Adrenal gland (tissue), 12 donors: ENCODE results near the gene FDPS. TPM values are rescaled to one million over a fixed set of nuclear protein-coding genes. Genes with fewer than 3 reads are reported as not detected.

Source experiments
- DNase-seq, 7 donors: peaks; one replicate each; pipeline ENCODE4 v3.0.0-alpha.2; 2019 to 2020
- H3K27ac ChIP-seq, 5 donors: fragments of 200-600 bp; sonication (generic) in 4 of 5; 1 replicate in 3 of 5; 2 replicates in 2 of 5; pipeline versions ENCODE4 v1.5.1 to v1.8.0; 2016 to 2020; ENCODE audit warnings: mild to moderate bottlenecking in 1 of 5
- H3K27me3 ChIP-seq: fragments of 200-600 bp; 2 replicates; pipeline ENCODE4 v1.8.0; 2021
- H3K36me3 ChIP-seq, 2 donors: fragments of 200-600 bp; replicated peaks in 1 of 2; 1 replicate in 1 of 2; 2 replicates in 1 of 2; pipeline versions ENCODE4 v1.5.1 to v1.8.0; 2018 to 2022
- H3K4me1 ChIP-seq, 2 donors: fragments of 200-600 bp; replicated peaks in 1 of 2; 1 replicate in 1 of 2; 2 replicates in 1 of 2; pipeline versions ENCODE4 v1.5.1 to v1.8.0; 2018 to 2021
- H3K4me3 ChIP-seq, 4 donors: fragments of 200-600 bp; sonication (generic) in 3 of 4; one replicate each; pipeline ENCODE4 v1.5.1; 2016 to 2018
- H3K9me3 ChIP-seq, 3 donors: fragments of 200-600 bp; sonication (generic) in 1 of 3; replicated peaks in 1 of 3; 1 replicate in 2 of 3; 2 replicates in 1 of 3; pipeline versions ENCODE4 v1.5.1 to v1.8.0; 2016 to 2021
- POLR2A ChIP-seq, 2 donors: fragments of 450-650 bp; IDR thresholded peaks; one replicate each; pipeline ENCODE4 v1.6.1; 2017; ENCODE audit warnings: antibody characterized with exemption in 2 of 2, mild to moderate bottlenecking in 2 of 2, moderate library complexity in 1 of 2
- WGBS, 4 donors: extraction: QIAGEN DNeasy Blood & Tissue Kit in 2 of 4; methylation state at CpG; one replicate each; pipeline versions ENCODE4 v1.1.5 to v1.1.7; 2013 to 2017; 5-methylcytosine and 5-hydroxymethylcytosine counted together
- intact Hi-C, 2 donors: fragments of 100-400 bp; cut with DNase I; formaldehyde crosslinking; loops; one replicate each; pipeline versions ENCODE4 v1.14.1 to v1.15.0; 2022 to 2023
- polyA plus RNA-seq, 3 donors: library from polyadenylated mRNA; stranded (reverse); fragments of 200-250 nt in 2 of 3; fragments of 350-450 nt in 1 of 3; fragmentation: Illumina TruSeq in 1 of 3; extraction: RNeasy Lipid Tissue Mini Kit (QIAGEN cat#74804) in 1 of 3; gene quantifications; one replicate each; pipeline ENCODE4 v1.2.3, GENCODE V29; 2013 to 2014
- total RNA-seq, 9 donors: library from RNA; depleted of rRNA in 4 of 9; stranded (reverse); fragments of >200 nt in 4 of 9; fragments of 120-200 nt in 1 of 9; fragmentation: NEBNext Ultra II Directional in 1 of 9; extraction: Animal tissue kit (Norgen Biotek cat#: 25700) in 1 of 9; gene quantifications; one replicate each; pipeline versions ENCODE4 v1.1.0 to v1.2.4, GENCODE V29; 2013 to 2023
- TF ChIP-seq, protein P1 (sequence below), 6 experiments: fragments of 450-650 bp in 4 of 6; fragments of 200-600 bp in 2 of 6; sonication (generic) in 1 of 6; IDR thresholded peaks; 1 replicate in 5 of 6; 2 replicates in 1 of 6; pipeline versions ENCODE4 v1.5.1 to v1.8.0; 2016 to 2021; ENCODE audit warnings: antibody characterized with exemption in 6 of 6, mild to moderate bottlenecking in 2 of 6, moderate library complexity in 1 of 6
- donor health status: healthy with polysubstance abuse.
- donor health status: Bipolar disorder and iron deficiency.
- donor health status: DM: yes; HTN: yes; CAD: no.
- donor health status: DM: no; HTN: no; CAD: no.
- donor health status: DM: no; HTN: no; CAD: no.
- donor health status: DM: yes; HTN: yes; CAD: no.

FDPS gene
- total and polyA plus RNA-seq, 12 donors: 107 to 2,334 (median 206) TPM

DNA sequence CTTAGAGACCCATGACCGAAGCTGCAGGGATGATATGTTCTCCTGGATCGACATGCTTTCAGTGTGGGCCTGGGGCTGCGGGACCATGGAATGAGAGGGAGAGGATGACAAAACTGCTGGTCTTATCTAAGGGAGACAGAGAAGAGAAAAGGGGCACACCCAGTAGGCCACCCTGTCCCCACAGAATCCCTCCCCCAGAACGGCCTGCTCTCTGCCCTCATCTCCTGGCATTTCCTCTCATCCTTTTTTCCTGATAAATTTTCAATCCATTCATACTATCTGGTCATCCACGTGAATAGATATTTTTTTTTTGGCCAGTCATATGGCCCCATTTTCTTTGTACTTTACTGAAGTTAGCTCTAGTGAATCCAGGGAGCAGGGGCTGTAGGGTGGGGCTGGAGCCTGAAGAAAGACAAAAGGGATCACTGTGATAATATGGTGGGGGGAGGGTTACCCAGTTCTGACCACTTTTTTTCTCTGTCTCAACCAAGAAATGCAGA is 7.3 kb upstream of the FDPS start, which contains the start of gene PKLR:
PKLR (minus strand) TSS at position 97 of the 500 bp plus-strand sequence; CDS start at position 54, 43 bp downstream.
- Histone ChIP-seq H3K36me3 (no peaks in the 10 kb centered on the region), H3K4me3 (no peak within 1 kb of the TSS), H3K27me3 (no peaks in the 10 kb centered on the region), H3K27ac (no peak within 1 kb of the TSS), H3K4me1 (no peaks in the 10 kb centered on the region), H3K9me3 (no peaks in the 10 kb centered on the region)
- no peak for TF ChIP-seq POLR2A (IDR thresholded peaks at IDR 0.05)
- TF ChIP-seq, protein P1, sequence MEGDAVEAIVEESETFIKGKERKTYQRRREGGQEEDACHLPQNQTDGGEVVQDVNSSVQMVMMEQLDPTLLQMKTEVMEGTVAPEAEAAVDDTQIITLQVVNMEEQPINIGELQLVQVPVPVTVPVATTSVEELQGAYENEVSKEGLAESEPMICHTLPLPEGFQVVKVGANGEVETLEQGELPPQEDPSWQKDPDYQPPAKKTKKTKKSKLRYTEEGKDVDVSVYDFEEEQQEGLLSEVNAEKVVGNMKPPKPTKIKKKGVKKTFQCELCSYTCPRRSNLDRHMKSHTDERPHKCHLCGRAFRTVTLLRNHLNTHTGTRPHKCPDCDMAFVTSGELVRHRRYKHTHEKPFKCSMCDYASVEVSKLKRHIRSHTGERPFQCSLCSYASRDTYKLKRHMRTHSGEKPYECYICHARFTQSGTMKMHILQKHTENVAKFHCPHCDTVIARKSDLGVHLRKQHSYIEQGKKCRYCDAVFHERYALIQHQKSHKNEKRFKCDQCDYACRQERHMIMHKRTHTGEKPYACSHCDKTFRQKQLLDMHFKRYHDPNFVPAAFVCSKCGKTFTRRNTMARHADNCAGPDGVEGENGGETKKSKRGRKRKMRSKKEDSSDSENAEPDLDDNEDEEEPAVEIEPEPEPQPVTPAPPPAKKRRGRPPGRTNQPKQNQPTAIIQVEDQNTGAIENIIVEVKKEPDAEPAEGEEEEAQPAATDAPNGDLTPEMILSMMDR (IDR thresholded peaks at IDR 0.05): no peak
- 83 to 91% (median 88%) methylated on average over 5 of the region's 5 CpGs for WGBS, 4 donors
- no peak for DNase-seq
- intact Hi-C loops: no loop called here

DNA sequence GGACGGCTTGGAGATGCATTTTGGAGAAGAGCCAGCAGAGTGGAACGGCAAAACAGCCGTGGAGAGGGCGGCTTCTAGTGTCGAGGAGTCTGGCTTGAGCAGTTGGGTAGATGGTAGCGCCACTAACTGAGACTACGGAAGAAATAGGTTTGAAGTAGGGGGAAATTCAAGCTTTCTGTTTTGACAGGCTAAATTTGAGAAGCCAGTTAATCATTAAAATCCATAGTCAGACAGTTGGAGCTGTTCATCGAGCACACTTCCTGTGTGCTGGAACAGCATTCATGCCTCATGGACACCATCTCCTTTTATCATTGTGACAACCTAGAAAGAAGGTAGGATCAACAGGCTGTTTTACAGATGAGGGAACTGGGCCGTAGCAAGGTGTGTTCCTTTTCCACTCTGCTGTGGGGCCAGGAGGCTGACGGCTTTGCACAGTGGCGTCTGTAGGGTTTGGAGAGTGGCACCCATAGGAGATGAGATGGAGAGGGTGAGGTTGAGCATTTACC is 4.1 kb upstream of the FDPS start:
- Histone ChIP-seq H3K27me3 (no peaks in the 10 kb centered on the region), H3K4me3 (no peak overlapping the region), H3K36me3 (no peaks in the 10 kb centered on the region), H3K27ac (no peak overlapping the region), H3K4me1 (peaks cover 9 to 12% of the 10 kb centered on the region in 2 donors), H3K9me3 (no peaks in the 10 kb centered on the region)
- no peak for DNase-seq
- 80 to 84% (median 82%) methylated on average over 9 to 11 of the region's 11 CpGs for WGBS, 4 donors
- intact Hi-C loops: loop anchor here in 1 of 2 donors (5.0 kb wide), 1 partner anchor 42 kb away; the partner anchor contains the start of gene SCAMP3
- TF ChIP-seq POLR2A (IDR thresholded peaks at IDR 0.05): no peak
- TF ChIP-seq, protein P1 (IDR thresholded peaks at IDR 0.05): no peak

DNA sequence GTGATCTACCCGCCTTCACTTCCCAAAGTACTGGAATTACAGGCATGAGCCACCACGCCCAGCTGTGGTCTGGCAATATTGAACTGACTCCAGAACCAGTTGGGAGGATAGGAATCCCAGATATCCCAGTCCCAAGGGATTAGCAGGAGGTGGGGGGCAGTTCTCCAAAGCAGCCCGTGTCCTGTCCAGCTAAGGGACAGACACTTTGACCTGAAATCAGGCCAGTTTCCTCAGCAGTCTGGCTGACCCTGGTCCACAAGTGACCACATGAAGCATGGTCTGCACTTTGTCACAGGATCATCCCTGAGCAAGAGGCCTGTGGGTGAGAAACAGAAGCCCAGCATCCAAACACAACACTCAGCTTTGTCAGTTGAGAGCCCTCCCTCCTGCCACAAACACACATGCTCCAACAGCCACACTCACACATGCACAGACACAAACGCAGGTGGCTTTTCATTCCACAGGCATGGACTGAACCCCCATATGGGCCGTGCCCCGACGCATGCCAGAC is 2.7 kb upstream of the FDPS start:
- H3K27ac ChIP-seq: no peak overlapping the region
- H3K4me3 ChIP-seq: no peak overlapping the region
- no peaks in the 10 kb centered on the region for H3K27me3 ChIP-seq
- WGBS, 4 donors: 74 to 88% (median 79%) methylated on average over 3 to 7 of the region's 7 CpGs
- TF ChIP-seq, protein P1 (IDR thresholded peaks at IDR 0.05): no peak
- TF ChIP-seq POLR2A (IDR thresholded peaks at IDR 0.05): no peak
- no peaks in the 10 kb centered on the region for H3K36me3 ChIP-seq
- intact Hi-C loops: loop anchor here in 1 of 2 donors (5.0 kb wide), 1 partner anchor 44 kb away; the partner anchor contains the start of gene SCAMP3
- DNase-seq: no peak
- peaks cover 9 to 25% of the 10 kb centered on the region in 2 donors for H3K4me1 ChIP-seq
- no peaks in the 10 kb centered on the region for H3K9me3 ChIP-seq

DNA sequence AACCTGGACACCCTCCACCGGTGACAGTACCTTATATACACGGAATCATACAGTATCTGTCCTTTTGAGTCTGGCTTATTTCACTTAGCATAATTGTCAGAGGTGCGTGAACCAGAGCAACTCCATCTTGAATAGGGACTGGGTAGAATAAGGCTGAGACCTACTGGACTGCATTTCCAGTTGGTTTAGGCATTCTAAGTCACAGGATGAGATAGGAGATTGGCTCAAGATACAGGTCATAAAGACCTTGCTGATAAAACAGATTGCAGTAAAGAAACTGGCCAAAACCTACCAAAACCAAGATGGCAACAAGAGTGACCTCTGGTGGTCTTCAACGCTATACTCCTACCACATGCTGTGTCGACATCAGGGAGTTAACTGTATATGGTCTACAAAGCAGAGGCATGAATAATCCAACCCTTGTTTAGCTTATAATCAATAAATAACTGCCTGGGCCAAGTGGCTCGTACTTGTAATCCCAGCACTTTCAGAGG is 1.4 kb upstream of the FDPS start:
- peak in 4 of 7 donors; percentile 26 to 65 (median 52) for DNase-seq
- no peak for TF ChIP-seq POLR2A (IDR thresholded peaks at IDR 0.05)
- TF ChIP-seq, protein P1 (IDR thresholded peaks at IDR 0.05): peak in 4 of 6 experiments; percentile 34 to 51 (median 42)
- H3K27me3 ChIP-seq: no peaks in the 10 kb centered on the region
- H3K9me3 ChIP-seq: no peaks in the 10 kb centered on the region
- intact Hi-C loops: loop anchor here in 1 of 2 donors (5.0 kb wide), 1 partner anchor 45 kb away; the partner anchor contains the start of gene SCAMP3
- no peak overlapping the region for H3K4me3 ChIP-seq
- peaks cover 0 to under 1% of the 10 kb centered on the region in 2 donors for H3K36me3 ChIP-seq
- peak overlapping the region in 4 of 5 donors; percentile 79 to 95 (median 88) for H3K27ac ChIP-seq
- WGBS, 4 donors: 39 to 45% (median 42%) methylated on average over 6 of the region's 6 CpGs
- H3K4me1 ChIP-seq: peaks cover 9 to 33% of the 10 kb centered on the region in 2 donors
